Astrocyte (in vitro differentiated cells and primary cell): Measurements from ENCODE around the gene ZMIZ1. TPM values are rescaled to one million over a fixed set of nuclear protein-coding genes. Genes with fewer than 3 reads are reported as not detected.

ENCODE experiments used
- DNase-seq: peaks from one replicate; pipeline ENCODE4 v3.0.0-alpha.2; 2010; ENCODE audit warnings: low read depth
- FAIRE-seq: peaks from 2 replicates; lab custom pipeline; 2011; peaks lifted over from hg19 to GRCh38; lab: Jason Lieb, UNC
- H2AFZ ChIP-seq: 2 replicates; pipeline ENCODE4 v1.6.0; 2012; ENCODE audit warnings: low read depth, low read length, inconsistent platforms
- H3K27ac ChIP-seq: 2 replicates; pipeline ENCODE4 v1.5.1; 2011; ENCODE audit warnings: low read depth, low read length, inconsistent platforms
- H3K27me3 ChIP-seq: 2 replicates; pipeline ENCODE4 v1.6.0; 2011; ENCODE audit warnings: low read length, inconsistent platforms; ENCODE audit not compliant: insufficient read depth
- H3K36me3 ChIP-seq: 2 replicates; pipeline ENCODE4 v1.5.1; 2011; ENCODE audit warnings: low read length, inconsistent platforms; ENCODE audit not compliant: insufficient read depth
- H3K4me1 ChIP-seq: 2 replicates; pipeline ENCODE4 v1.5.1; 2011; ENCODE audit warnings: low read length, inconsistent platforms; ENCODE audit not compliant: insufficient read depth
- H3K4me2 ChIP-seq: 2 replicates; pipeline ENCODE4 v1.6.0; 2012; ENCODE audit warnings: low read length, inconsistent platforms
- H3K4me3 ChIP-seq: 2 replicates; pipeline ENCODE4 v1.5.1; 2011; ENCODE audit warnings: low read depth, mild to moderate bottlenecking, low read length, inconsistent platforms; ENCODE audit not compliant: insufficient read depth
- H3K79me2 ChIP-seq: 2 replicates; pipeline ENCODE4 v1.6.0; 2012; ENCODE audit warnings: mild to moderate bottlenecking, low read length, inconsistent platforms; ENCODE audit not compliant: insufficient read depth
- H3K9ac ChIP-seq: 2 replicates; pipeline ENCODE4 v1.6.0; 2012; ENCODE audit warnings: mild to moderate bottlenecking, low read length, inconsistent platforms
- H3K9me3 ChIP-seq: 2 replicates; pipeline ENCODE4 v1.5.1; 2012; ENCODE audit warnings: low read depth, mild to moderate bottlenecking, low read length, inconsistent platforms; ENCODE audit not compliant: insufficient read depth
- H4K20me1 ChIP-seq: 2 replicates; pipeline ENCODE4 v1.6.0; 2012; ENCODE audit warnings: low read length, inconsistent platforms; ENCODE audit not compliant: insufficient read depth
- H3K27ac Mint-ChIP-seq: one replicate; pipeline ENCODE4 v1.8.0; 2021; ENCODE audit warnings: mild to moderate bottlenecking, mixed read lengths; ENCODE audit not compliant: unreplicated experiment
- H3K27me3 Mint-ChIP-seq: one replicate; pipeline ENCODE4 v1.8.0; 2021; ENCODE audit warnings: low read depth, mixed read lengths; ENCODE audit not compliant: unreplicated experiment
- H3K36me3 Mint-ChIP-seq: one replicate; pipeline ENCODE4 v1.8.0; 2021; ENCODE audit warnings: low read depth, mixed read lengths; ENCODE audit not compliant: unreplicated experiment
- H3K4me1 Mint-ChIP-seq: one replicate; pipeline ENCODE4 v1.8.0; 2021; ENCODE audit warnings: low read depth, mixed read lengths; ENCODE audit not compliant: unreplicated experiment
- H3K4me3 Mint-ChIP-seq: one replicate; pipeline ENCODE4 v1.8.0; 2021; ENCODE audit warnings: mild to moderate bottlenecking, moderate library complexity, mixed read lengths; ENCODE audit not compliant: unreplicated experiment
- H3K9me3 Mint-ChIP-seq: one replicate; pipeline ENCODE4 v1.8.0; 2021; ENCODE audit warnings: mild to moderate bottlenecking, mixed read lengths; ENCODE audit not compliant: unreplicated experiment
- CTCF ChIP-seq: IDR thresholded peaks from 2 replicates; pipeline ENCODE4 v1.5.1; 2011; ENCODE audit warnings: low read depth, mild to moderate bottlenecking, inconsistent platforms, low read length, moderate library complexity; ENCODE audit not compliant: insufficient read depth
- EZH2 ChIP-seq: IDR thresholded peaks from 2 replicates; pipeline ENCODE4 v1.6.1; 2012; ENCODE audit warnings: mild to moderate bottlenecking, low read length, inconsistent platforms; ENCODE audit not compliant: insufficient read depth
- total RNA-seq: library from RNA; stranded (reverse); gene quantifications from 2 replicates; pipeline ENCODE4 v1.2.1, GENCODE V29; 2021

The ZMIZ1 gene
- total RNA-seq, 1 donor from 2014 or later, result 45.5 TPM

DNA sequence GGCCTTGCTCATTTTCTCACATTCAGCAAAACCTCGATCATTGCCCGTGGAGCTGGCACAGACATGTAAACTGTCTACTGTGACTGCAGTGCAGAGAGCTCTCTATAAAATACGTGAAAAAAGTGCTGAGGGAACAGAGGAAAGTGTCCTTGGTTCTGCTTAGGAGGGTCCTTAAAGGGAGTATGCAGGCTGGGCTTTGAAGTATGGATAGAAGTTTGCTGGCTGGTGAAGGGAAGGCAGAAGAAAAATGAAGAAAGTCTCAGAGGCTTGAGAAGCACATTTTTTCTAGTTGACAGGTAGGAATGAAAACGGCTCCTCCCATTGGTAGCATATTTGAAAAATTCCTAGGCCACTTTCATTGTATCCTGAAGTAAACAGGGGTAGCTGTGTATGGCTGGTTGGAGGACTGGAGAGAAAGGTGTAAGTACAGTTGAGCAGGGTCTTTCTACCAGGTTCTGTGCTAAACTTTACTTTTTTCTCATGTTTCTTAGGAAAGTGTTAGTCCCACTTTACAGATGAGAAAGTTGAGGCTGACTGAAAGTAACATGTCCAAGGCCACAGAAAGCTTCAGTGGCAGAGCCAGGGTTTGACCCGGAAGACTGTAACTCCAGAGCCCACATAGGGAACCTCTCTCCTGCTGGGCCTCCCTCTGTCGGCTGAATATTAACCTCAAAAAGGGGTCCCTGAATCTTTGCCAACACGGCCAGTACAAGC is 215.5 kb downstream of the ZMIZ1 start:
- FAIRE-seq (no peak), DNase-seq (no peak)
- Mint-ChIP-seq H3K4me3 (no peak overlapping the region), H3K27ac (peak overlapping the region; percentile 49), H3K36me3 (peaks cover 27% of the 10 kb centered on the region), H3K9me3 (no peaks in the 10 kb centered on the region), H3K27me3 (no peaks in the 10 kb centered on the region), H3K4me1 (peaks cover 31% of the 10 kb centered on the region)
- TF ChIP-seq CTCF (no peak), EZH2 (no peak)
- Histone ChIP-seq H2AFZ (no peak overlapping the region), H3K4me1 (peaks cover 40% of the 10 kb centered on the region), H3K27me3 (no peaks in the 10 kb centered on the region), H3K9me3 (no peaks in the 10 kb centered on the region), H3K36me3 (peaks cover 15% of the 10 kb centered on the region), H3K4me3 (no peak overlapping the region), H3K4me2 (no peak overlapping the region), H3K9ac (no peak overlapping the region), H3K79me2 (peaks cover 45% of the 10 kb centered on the region), H3K27ac (no peak overlapping the region), H4K20me1 (peaks cover 95% of the 10 kb centered on the region)

DNA sequence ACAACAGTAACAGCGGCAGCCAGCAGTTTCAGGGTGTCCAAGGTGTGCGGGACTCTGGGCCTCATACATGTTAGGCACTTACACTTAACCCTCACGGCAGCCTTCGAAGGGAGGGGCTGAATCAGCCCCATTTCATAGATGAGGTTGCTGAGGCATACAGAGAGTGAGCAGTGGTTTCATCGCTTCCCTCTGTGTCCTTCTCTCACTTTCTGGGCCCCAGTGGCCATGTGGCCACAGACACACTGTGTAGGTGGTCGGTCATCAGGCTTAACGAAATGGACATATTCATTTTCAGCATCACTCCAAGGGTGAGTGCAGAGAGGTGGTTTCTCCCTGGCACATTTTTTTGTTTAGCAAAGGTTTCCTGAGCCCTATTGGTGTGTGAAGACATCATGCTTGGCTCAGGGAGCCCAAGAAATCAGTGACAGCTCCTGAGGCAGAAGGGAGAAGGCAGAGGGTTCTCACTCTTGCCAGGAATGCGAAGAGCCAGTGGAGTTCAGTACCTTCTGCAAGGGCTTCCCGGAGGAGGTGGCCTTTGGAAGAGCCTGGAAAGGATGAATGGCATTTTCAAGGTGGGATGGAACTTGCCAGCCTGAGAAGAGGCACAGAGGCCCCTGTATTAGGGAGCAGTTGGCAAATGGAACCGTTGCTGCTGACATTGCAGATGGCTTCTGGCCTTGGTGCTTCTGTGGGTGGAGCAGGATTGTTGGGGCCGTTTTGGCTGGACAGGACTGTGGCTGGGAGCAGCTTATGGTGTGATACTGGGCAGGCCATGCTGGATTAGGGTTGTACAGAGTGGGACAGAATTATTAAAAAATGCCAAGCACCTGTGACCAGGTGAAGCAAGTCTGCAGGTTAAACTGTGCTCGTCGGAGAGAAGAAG is 216.8 kb downstream of the ZMIZ1 start:
- Mint-ChIP-seq H3K27ac (no peak overlapping the region), H3K4me1 (peaks cover 31% of the 10 kb centered on the region), H3K36me3 (peaks cover 27% of the 10 kb centered on the region), H3K4me3 (no peak overlapping the region), H3K9me3 (no peaks in the 10 kb centered on the region), H3K27me3 (no peaks in the 10 kb centered on the region)
- peaks cover 99% of the 10 kb centered on the region for H4K20me1 ChIP-seq
- H3K9ac ChIP-seq, result peak overlapping the region; percentile 52
- FAIRE-seq (no peak), DNase-seq (no peak)
- no peaks in the 10 kb centered on the region for H3K9me3 ChIP-seq
- H3K4me3 ChIP-seq, result no peak overlapping the region
- H3K27me3 ChIP-seq, result no peaks in the 10 kb centered on the region
- peaks cover 19% of the 10 kb centered on the region for H3K36me3 ChIP-seq
- no peak for TF ChIP-seq EZH2
- no peak for TF ChIP-seq CTCF
- H3K4me1 ChIP-seq, result peaks cover 40% of the 10 kb centered on the region
- H3K79me2 ChIP-seq, result peaks cover 45% of the 10 kb centered on the region
- no peak overlapping the region for H3K4me2 ChIP-seq
- H2AFZ ChIP-seq, result no peak overlapping the region
- peak overlapping the region; percentile 32 for H3K27ac ChIP-seq
